ENCODE data around the gene LMNTD1.

The LMNTD1 gene

DNA sequence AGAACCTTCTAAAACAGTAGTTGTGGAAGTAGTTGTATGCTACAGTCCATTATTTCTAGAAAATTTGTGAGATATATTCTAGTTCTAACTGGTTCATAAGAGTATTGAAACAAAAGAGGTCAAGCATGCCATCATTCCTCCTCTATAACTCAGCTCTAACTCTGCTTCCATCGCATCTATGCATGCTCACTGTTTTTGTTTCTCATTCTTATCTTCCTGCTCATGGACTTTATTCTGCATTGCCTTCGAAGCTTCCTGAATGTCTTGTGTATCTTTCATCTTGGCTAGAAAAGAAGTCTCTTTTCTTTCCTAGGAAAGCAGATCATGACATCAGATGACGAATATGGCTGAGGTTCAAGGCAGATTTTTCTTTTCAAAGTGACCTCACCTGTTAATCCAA is 402 bp downstream of the LMNTD1 start:
- no peak for DNase-seq (ENCODE audit: low read depth, low spot score)
- H3K27me3 ChIP-seq (ENCODE audit: insufficient read depth, insufficient read length): no peaks in the 10 kb centered on the region
- no peak overlapping the region for H3K4me3 ChIP-seq (ENCODE audit: insufficient read length, low read depth)
- H3K9me3 ChIP-seq (ENCODE audit: insufficient read depth, low read length): no peaks in the 10 kb centered on the region
- no peaks in the 10 kb centered on the region for H3K36me3 ChIP-seq (ENCODE audit: insufficient read depth, insufficient read length, low read length)
- no peak overlapping the region for H3K9ac ChIP-seq (ENCODE audit: insufficient read length, low read depth)
- H3K4me1 ChIP-seq (ENCODE audit: insufficient read depth, insufficient read length): no peaks in the 10 kb centered on the region
- TF ChIP-seq ZNF274 (IDR thresholded peaks at IDR 0.05; ENCODE audit: low read depth, low read length): no peak
- no peak for TF ChIP-seq SUZ12 (IDR thresholded peaks at IDR 0.05; ENCODE audit: extremely low read depth, insufficient read depth, insufficient read length)
- no peak for TF ChIP-seq YY1 (IDR thresholded peaks at IDR 0.05; ENCODE audit: insufficient read depth, insufficient read length)

DNA sequence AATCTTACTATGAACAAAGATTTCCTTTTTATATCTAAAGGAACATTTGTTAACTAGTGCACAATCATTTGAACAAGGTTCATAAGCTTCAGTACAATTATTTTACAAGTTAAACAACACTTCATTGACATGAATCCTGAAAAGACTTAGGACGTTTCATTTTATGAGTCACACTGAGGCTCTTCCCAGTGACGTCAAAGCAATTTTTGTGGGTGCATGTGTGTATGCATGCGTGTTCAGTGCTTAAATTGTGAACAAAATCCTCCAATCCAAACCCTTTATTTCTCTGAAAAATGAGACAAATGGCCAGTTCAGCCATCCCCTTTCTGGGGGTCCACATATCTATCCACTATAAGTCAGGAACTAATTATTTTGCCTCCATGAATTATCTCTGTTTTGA is 2.9 kb downstream of the LMNTD1 start:
- TF ChIP-seq YY1 (IDR thresholded peaks at IDR 0.05; ENCODE audit: insufficient read depth, insufficient read length) (no peak), SUZ12 (IDR thresholded peaks at IDR 0.05; ENCODE audit: extremely low read depth, insufficient read depth, insufficient read length) (no peak), ZNF274 (IDR thresholded peaks at IDR 0.05; ENCODE audit: low read depth, low read length) (no peak)
- H3K9me3 ChIP-seq (ENCODE audit: insufficient read depth, low read length): no peaks in the 10 kb centered on the region
- H3K9ac ChIP-seq (ENCODE audit: insufficient read length, low read depth): no peak overlapping the region
- H3K4me3 ChIP-seq (ENCODE audit: insufficient read length, low read depth): no peak overlapping the region
- DNase-seq (ENCODE audit: low read depth, low spot score): no peak
- H3K27me3 ChIP-seq (ENCODE audit: insufficient read depth, insufficient read length): no peaks in the 10 kb centered on the region
- no peaks in the 10 kb centered on the region for H3K36me3 ChIP-seq (ENCODE audit: insufficient read depth, insufficient read length, low read length)
- no peaks in the 10 kb centered on the region for H3K4me1 ChIP-seq (ENCODE audit: insufficient read depth, insufficient read length)

DNA sequence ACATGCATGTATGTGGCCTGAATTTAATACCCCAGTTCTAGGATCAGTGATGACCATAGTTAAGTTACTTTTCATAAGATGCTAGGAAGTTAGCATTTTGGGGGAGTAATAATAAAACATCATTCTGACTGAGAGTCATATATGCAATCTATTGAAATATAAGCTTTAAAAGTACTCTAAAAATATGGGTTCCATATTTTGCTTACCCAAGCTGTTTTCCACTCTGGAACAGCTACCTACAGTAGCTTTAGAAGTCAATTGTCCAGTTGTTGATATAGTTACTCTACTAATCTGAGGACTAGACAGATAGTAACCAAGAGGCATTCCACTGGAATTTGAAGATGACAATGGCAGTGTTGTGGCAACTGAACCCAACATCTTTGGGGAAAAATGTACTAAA is 4.0 kb downstream of the LMNTD1 start:
- no peaks in the 10 kb centered on the region for H3K9me3 ChIP-seq (ENCODE audit: insufficient read depth, low read length)
- H3K4me3 ChIP-seq (ENCODE audit: insufficient read length, low read depth): no peak overlapping the region
- no peaks in the 10 kb centered on the region for H3K36me3 ChIP-seq (ENCODE audit: insufficient read depth, insufficient read length, low read length)
- no peaks in the 10 kb centered on the region for H3K4me1 ChIP-seq (ENCODE audit: insufficient read depth, insufficient read length)
- no peaks in the 10 kb centered on the region for H3K27me3 ChIP-seq (ENCODE audit: insufficient read depth, insufficient read length)
- no peak for DNase-seq (ENCODE audit: low read depth, low spot score)
- H3K9ac ChIP-seq (ENCODE audit: insufficient read length, low read depth): no peak overlapping the region
- no peak for TF ChIP-seq SUZ12 (IDR thresholded peaks at IDR 0.05; ENCODE audit: extremely low read depth, insufficient read depth, insufficient read length)
- no peak for TF ChIP-seq ZNF274 (IDR thresholded peaks at IDR 0.05; ENCODE audit: low read depth, low read length)
- no peak for TF ChIP-seq YY1 (IDR thresholded peaks at IDR 0.05; ENCODE audit: insufficient read depth, insufficient read length)

DNA sequence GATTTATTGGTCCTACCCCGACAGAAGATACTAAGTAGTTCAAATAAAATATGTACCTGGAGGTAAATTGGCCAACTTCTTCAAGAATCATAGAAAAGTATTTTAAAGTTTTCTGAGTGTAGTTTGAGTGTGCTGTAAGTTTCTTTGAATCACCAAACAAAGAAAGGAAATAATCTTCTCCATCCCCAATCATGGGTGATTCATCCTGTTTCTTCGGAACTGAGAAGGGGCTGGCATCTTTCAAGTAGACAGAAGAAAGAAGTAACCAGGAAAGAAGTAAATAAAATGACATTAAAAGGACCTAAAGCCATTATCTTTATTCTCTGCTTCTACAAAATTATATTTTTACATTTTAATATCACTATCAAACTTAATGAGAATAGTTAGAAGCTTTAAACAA is 6.8 kb downstream of the LMNTD1 start:
- Histone ChIP-seq H3K9me3 (ENCODE audit: insufficient read depth, low read length) (no peaks in the 10 kb centered on the region), H3K4me1 (ENCODE audit: insufficient read depth, insufficient read length) (no peaks in the 10 kb centered on the region), H3K36me3 (ENCODE audit: insufficient read depth, insufficient read length, low read length) (no peaks in the 10 kb centered on the region), H3K4me3 (ENCODE audit: insufficient read length, low read depth) (no peak overlapping the region), H3K9ac (ENCODE audit: insufficient read length, low read depth) (no peak overlapping the region), H3K27me3 (ENCODE audit: insufficient read depth, insufficient read length) (no peaks in the 10 kb centered on the region)
- DNase-seq (ENCODE audit: low read depth, low spot score): no peak
- no peak for TF ChIP-seq ZNF274 (IDR thresholded peaks at IDR 0.05; ENCODE audit: low read depth, low read length)
- no peak for TF ChIP-seq SUZ12 (IDR thresholded peaks at IDR 0.05; ENCODE audit: extremely low read depth, insufficient read depth, insufficient read length)
- TF ChIP-seq YY1 (IDR thresholded peaks at IDR 0.05; ENCODE audit: insufficient read depth, insufficient read length): no peak

DNA sequence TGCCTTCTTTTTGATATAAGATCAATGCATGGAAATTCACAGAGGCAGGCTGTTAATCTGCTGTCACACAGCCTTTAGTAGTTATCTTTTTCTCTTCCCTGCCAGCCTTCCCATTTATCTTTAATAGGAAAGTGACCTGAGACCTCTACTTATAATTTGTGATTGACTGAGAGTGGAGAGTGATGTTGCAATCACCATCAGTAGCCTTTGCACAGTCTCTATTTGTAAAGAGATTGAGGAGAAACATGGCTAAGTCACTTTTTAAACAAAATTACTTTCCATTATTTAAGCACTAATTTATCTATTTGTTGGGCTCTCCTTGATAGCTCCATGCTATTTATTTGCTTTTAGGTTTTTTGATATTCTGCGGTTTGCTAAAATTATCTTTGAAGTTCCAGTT is 19.9 kb downstream of the LMNTD1 start:
- Histone ChIP-seq H3K4me3 (ENCODE audit: insufficient read length, low read depth) (no peak overlapping the region), H3K36me3 (ENCODE audit: insufficient read depth, insufficient read length, low read length) (no peaks in the 10 kb centered on the region), H3K27me3 (ENCODE audit: insufficient read depth, insufficient read length) (no peaks in the 10 kb centered on the region), H3K9me3 (ENCODE audit: insufficient read depth, low read length) (no peaks in the 10 kb centered on the region), H3K9ac (ENCODE audit: insufficient read length, low read depth) (no peak overlapping the region), H3K4me1 (ENCODE audit: insufficient read depth, insufficient read length) (no peaks in the 10 kb centered on the region)
- no peak for TF ChIP-seq SUZ12 (IDR thresholded peaks at IDR 0.05; ENCODE audit: extremely low read depth, insufficient read depth, insufficient read length)
- TF ChIP-seq YY1 (IDR thresholded peaks at IDR 0.05; ENCODE audit: insufficient read depth, insufficient read length): no peak
- no peak for TF ChIP-seq ZNF274 (IDR thresholded peaks at IDR 0.05; ENCODE audit: low read depth, low read length)
- DNase-seq (ENCODE audit: low read depth, low spot score): no peak

DNA sequence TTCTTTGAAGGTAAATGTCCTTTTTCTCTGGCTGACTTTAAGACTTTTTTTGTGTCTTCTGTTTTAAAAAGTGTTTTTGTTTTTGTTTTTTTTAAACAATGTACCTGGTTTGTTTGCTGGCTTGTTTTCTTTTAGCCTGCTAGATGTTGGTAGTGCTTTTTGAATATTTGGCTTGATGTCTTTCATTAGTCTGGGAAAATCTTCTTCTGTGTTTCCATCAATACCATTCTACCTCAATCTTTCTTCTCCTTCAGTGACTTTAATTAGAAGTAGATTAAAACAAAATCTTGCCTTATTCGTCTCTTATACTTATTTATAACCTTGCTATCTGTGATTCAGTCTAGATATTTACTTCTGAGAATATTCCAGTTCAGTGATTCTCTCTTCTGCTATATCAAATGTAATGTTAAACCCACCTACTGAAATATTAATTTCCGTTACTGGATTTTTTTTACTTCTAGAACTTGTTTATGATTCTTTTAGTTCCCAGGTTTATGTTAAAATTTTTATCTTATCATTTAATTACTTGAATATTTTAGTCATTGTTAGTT is 21.5 kb downstream of the LMNTD1 start:
- TF ChIP-seq SUZ12 (IDR thresholded peaks at IDR 0.05; ENCODE audit: extremely low read depth, insufficient read depth, insufficient read length) (no peak), YY1 (IDR thresholded peaks at IDR 0.05; ENCODE audit: insufficient read depth, insufficient read length) (no peak), ZNF274 (IDR thresholded peaks at IDR 0.05; ENCODE audit: low read depth, low read length) (no peak)
- Histone ChIP-seq H3K4me3 (ENCODE audit: insufficient read length, low read depth) (no peak overlapping the region), H3K27me3 (ENCODE audit: insufficient read depth, insufficient read length) (no peaks in the 10 kb centered on the region), H3K9ac (ENCODE audit: insufficient read length, low read depth) (no peak overlapping the region), H3K36me3 (ENCODE audit: insufficient read depth, insufficient read length, low read length) (no peaks in the 10 kb centered on the region), H3K9me3 (ENCODE audit: insufficient read depth, low read length) (no peaks in the 10 kb centered on the region), H3K4me1 (ENCODE audit: insufficient read depth, insufficient read length) (no peaks in the 10 kb centered on the region)
- no peak for DNase-seq (ENCODE audit: low read depth, low spot score)

DNA sequence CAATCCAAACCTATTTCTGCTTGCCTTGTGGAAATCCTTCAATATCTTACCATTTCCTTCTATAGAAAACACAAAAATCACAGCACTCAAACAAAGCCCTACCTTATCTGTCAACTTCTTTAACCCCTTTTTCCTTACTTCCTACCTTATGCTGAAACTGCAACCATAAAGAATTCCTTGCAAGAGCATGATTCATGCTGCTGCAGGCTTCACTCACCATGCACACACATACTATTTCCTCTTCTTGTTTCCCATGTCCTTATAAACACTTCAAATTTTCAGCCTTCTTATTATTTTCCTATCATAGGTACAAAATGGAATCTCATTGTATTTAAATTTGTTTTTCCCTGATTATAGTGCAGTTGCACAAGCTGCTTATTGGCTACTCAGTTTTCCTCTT is 23.3 kb downstream of the LMNTD1 start:
- Histone ChIP-seq H3K4me3 (ENCODE audit: insufficient read length, low read depth) (no peak overlapping the region), H3K27me3 (ENCODE audit: insufficient read depth, insufficient read length) (no peaks in the 10 kb centered on the region), H3K4me1 (ENCODE audit: insufficient read depth, insufficient read length) (no peaks in the 10 kb centered on the region), H3K9ac (ENCODE audit: insufficient read length, low read depth) (no peak overlapping the region), H3K9me3 (ENCODE audit: insufficient read depth, low read length) (no peaks in the 10 kb centered on the region), H3K36me3 (ENCODE audit: insufficient read depth, insufficient read length, low read length) (no peaks in the 10 kb centered on the region)
- TF ChIP-seq YY1 (IDR thresholded peaks at IDR 0.05; ENCODE audit: insufficient read depth, insufficient read length) (no peak), ZNF274 (IDR thresholded peaks at IDR 0.05; ENCODE audit: low read depth, low read length) (no peak)
- no peak for DNase-seq (ENCODE audit: low read depth, low spot score)
